PC-9 (cell line): ENCODE data around the gene RFX8. TPM values are rescaled to one million over a fixed set of nuclear protein-coding genes. Genes with fewer than 3 reads are reported as not detected.

Experiments
- BruUV-seq: library from RNA; stranded (reverse); fragments of 400-500 nt; replicated peaks from 2 replicates; lab custom pipeline; 2021; lab: Mats Ljungman, UMichigan
- CTCF ChIA-PET: fragments of 300-600 bp; sonication (Branson Sonifier 250); formaldehyde crosslinking; loops from one replicate; lab custom pipeline; 2022; ENCODE audit warnings: antibody characterized with exemption; lab: Charles Lee
- POLR2A ChIA-PET: fragments of 300-600 bp; sonication (Branson Sonifier 250); formaldehyde crosslinking; loops from one replicate; lab custom pipeline; 2022; ENCODE audit warnings: antibody characterized with exemption; ENCODE audit not compliant: unreplicated experiment; lab: Charles Lee
- DNase-seq, 2 experiments: peaks; one replicate each; pipeline versions ENCODE4 v3.0.0 to v3.0.0-alpha.2; 2015 to 2022; ENCODE audit warnings: mixed read lengths in 1 of 2
- H2AFZ ChIP-seq: fragments of 200-600 bp; sonication (generic); 2 replicates; pipeline ENCODE4 v1.8.1; 2017; ENCODE audit warnings: antibody characterized with exemption
- H3F3A ChIP-seq: fragments of 200-600 bp; sonication (generic); 2 replicates; pipeline ENCODE4 v1.8.1; 2017; ENCODE audit warnings: antibody characterized with exemption, mild to moderate bottlenecking, low read depth; ENCODE audit not compliant: insufficient read depth
- H3K27ac ChIP-seq: fragments of 200-600 bp; sonication (generic); 2 replicates; pipeline ENCODE4 v1.6.1; 2016; ENCODE audit warnings: mixed run types
- H3K27me3 ChIP-seq: fragments of 200-600 bp; sonication (generic); 2 replicates; pipeline ENCODE4 v1.6.1; 2016; ENCODE audit warnings: low read depth, mixed run types; ENCODE audit not compliant: insufficient read depth
- H3K36me3 ChIP-seq: fragments of 200-600 bp; sonication (generic); 2 replicates; pipeline ENCODE4 v1.6.1; 2016; ENCODE audit warnings: low read depth, mixed run types
- H3K4me1 ChIP-seq: fragments of 200-600 bp; sonication (generic); replicated peaks from 2 replicates; pipeline ENCODE4 v1.6.1; 2016; ENCODE audit warnings: mixed run types; ENCODE audit not compliant: insufficient read depth
- H3K4me2 ChIP-seq: fragments of 200-600 bp; sonication (generic); 2 replicates; pipeline ENCODE4 v1.6.1; 2017; ENCODE audit warnings: mixed run types
- H3K4me3 ChIP-seq: fragments of 200-600 bp; sonication (generic); 2 replicates; pipeline ENCODE4 v1.6.1; 2016; ENCODE audit warnings: mixed run types
- H3K79me2 ChIP-seq: fragments of 200-600 bp; sonication (generic); 2 replicates; pipeline ENCODE4 v1.6.1; 2017; ENCODE audit warnings: low read depth, mixed run types
- H3K9me2 ChIP-seq: fragments of 200-600 bp; sonication (generic); 2 replicates; pipeline ENCODE4 v1.8.1; 2017; ENCODE audit warnings: mild to moderate bottlenecking; ENCODE audit not compliant: insufficient read depth
- H3K9me3 ChIP-seq: fragments of 200-600 bp; sonication (generic); 2 replicates; pipeline ENCODE4 v1.8.1; 2016; ENCODE audit warnings: low read depth; ENCODE audit not compliant: insufficient read depth
- H4K20me1 ChIP-seq: fragments of 200-600 bp; sonication (generic); 2 replicates; pipeline ENCODE4 v1.8.1; 2017; ENCODE audit not compliant: insufficient read depth
- CTCF ChIP-seq: fragments of 200-600 bp; sonication (generic); conservative IDR thresholded peaks from 2 replicates; pipeline ENCODE4 v1.6.1; 2017; ENCODE audit warnings: mixed run types, antibody characterized with exemption, mild to moderate bottlenecking, moderate library complexity
- EZH2 ChIP-seq: fragments of 200-600 bp; sonication (generic); IDR thresholded peaks from 2 replicates; pipeline ENCODE4 v1.8.0; 2017; ENCODE audit warnings: antibody characterized with exemption, low read depth
- intact Hi-C: fragments of 100-400 bp; cut with micrococcal nuclease; formaldehyde crosslinking; loops from one replicate; pipeline ENCODE4 v1.10.0; 2022; ENCODE audit not compliant: unreplicated experiment
- total RNA-seq: library from RNA; stranded (reverse); gene quantifications from 2 replicates; pipeline ENCODE4 v1.2.3, GENCODE V29; 2021

RFX8 gene
- total RNA-seq, 1 experiment from 2014 or later, result not detected

GRCh38 chr2:101415220-101415619 lies 59.7 kb downstream of the RFX8 start:
- ChIA-PET POLR2A (no interaction called here), CTCF (no interaction called here)
- no peak for DNase-seq
- no peaks in the 10 kb centered on the region for H3K9me3 ChIP-seq
- H3K36me3 ChIP-seq, result no peaks in the 10 kb centered on the region
- no peaks in the 10 kb centered on the region for H3K79me2 ChIP-seq
- no peaks in the 10 kb centered on the region for H3K9me2 ChIP-seq
- TF ChIP-seq EZH2 (no peak), CTCF (no peak)
- peaks cover 24% of the 10 kb centered on the region for H3K4me1 ChIP-seq
- BruUV-seq, result no TSS peak
- H3F3A ChIP-seq, result peaks cover 24% of the 10 kb centered on the region
- H4K20me1 ChIP-seq, result no peaks in the 10 kb centered on the region
- no peak overlapping the region for H2AFZ ChIP-seq
- H3K4me3 ChIP-seq, result no peak overlapping the region
- intact Hi-C loops, result loop anchor here (10.0 kb wide), 1 partner anchor 280 kb away; the partner anchor contains the start of gene MAP4K4
- no peaks in the 10 kb centered on the region for H3K27me3 ChIP-seq
- no peak overlapping the region for H3K4me2 ChIP-seq
- no peak overlapping the region for H3K27ac ChIP-seq

GRCh38 chr2:101412092-101412694 lies 62.7 kb downstream of the RFX8 start:
- Histone ChIP-seq H3K27ac (peak overlapping the region; percentile 62; the same call in 1 of the 2 replicates), H4K20me1 (no peaks in the 10 kb centered on the region), H3K27me3 (no peaks in the 10 kb centered on the region), H3K9me2 (no peaks in the 10 kb centered on the region), H3K79me2 (no peaks in the 10 kb centered on the region), H3K4me3 (no peak overlapping the region), H2AFZ (no peak overlapping the region), H3F3A (peaks cover 24% of the 10 kb centered on the region), H3K9me3 (no peaks in the 10 kb centered on the region), H3K4me2 (peak overlapping the region; percentile 58; the same call in 1 of the 2 replicates), H3K4me1 (peaks cover 37% of the 10 kb centered on the region), H3K36me3 (no peaks in the 10 kb centered on the region)
- BruUV-seq, result no TSS peak
- DNase-seq, result no peak
- intact Hi-C loops, result loop anchor here (10.0 kb wide), 1 partner anchor 283 kb away; the partner anchor contains the start of gene MAP4K4
- POLR2A ChIA-PET, result no interaction called here
- CTCF ChIA-PET, result no interaction called here
- TF ChIP-seq CTCF (no peak), EZH2 (no peak)

DNA sequence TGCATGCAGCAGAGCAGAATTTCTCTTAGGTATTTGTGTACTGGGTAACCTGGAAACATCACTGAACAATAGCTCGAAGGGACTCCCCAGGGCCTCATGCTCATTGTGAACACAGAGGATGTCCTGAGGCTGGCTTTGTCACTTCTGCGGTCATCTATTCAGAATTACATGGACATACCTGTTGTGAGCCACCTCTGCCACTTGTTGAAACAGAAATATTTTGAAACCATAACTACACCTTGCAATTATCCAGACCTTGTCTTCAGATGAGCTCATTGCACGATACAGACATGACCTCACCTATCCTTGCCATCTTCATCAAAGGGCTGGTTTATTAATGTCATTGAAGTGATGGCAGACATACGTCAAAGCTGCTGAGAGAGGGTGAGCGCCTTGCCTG lies 64.2 kb downstream of the RFX8 start:
- peak; percentile 82 to 99 for DNase-seq
- Histone ChIP-seq H2AFZ (no peak overlapping the region), H4K20me1 (no peaks in the 10 kb centered on the region), H3K27me3 (no peaks in the 10 kb centered on the region), H3K27ac (peak overlapping the region; percentile 62), H3K4me1 (peaks cover 32% of the 10 kb centered on the region), H3K4me3 (no peak overlapping the region), H3K9me3 (no peaks in the 10 kb centered on the region), H3K36me3 (no peaks in the 10 kb centered on the region), H3F3A (peaks cover 24% of the 10 kb centered on the region), H3K79me2 (no peaks in the 10 kb centered on the region), H3K9me2 (no peaks in the 10 kb centered on the region), H3K4me2 (peak overlapping the region; percentile 58)
- CTCF ChIA-PET, result interaction anchor here (0.5 to 0.7 kb wide), 4 partner anchors 24 to 415 kb away, joined by 3 to 4 read pairs (median 3); no protein-coding TSS in a partner anchor
- intact Hi-C loops, result loop anchor here (1.0 to 10.0 kb wide), 6 partner anchors 14 to 284 kb away; partner anchors contain the start of gene MAP4K4
- no peak for TF ChIP-seq EZH2
- TF ChIP-seq CTCF, result no peak
- POLR2A ChIA-PET, result interaction anchor here (0.6 to 1.1 kb wide), 9 partner anchors 11 to 726 kb away, joined by 3 to 11 read pairs (median 4); partner anchors contain the start of gene RNF149
- no TSS peak for BruUV-seq
